HuH-7 (cell line): ENCODE data around the gene TMPRSS4.

Experiments
- DNase-seq: peaks from one replicate; pipeline ENCODE4 v3.0.0; 2011; ENCODE audit warnings: low spot score

TMPRSS4 gene, protein sequence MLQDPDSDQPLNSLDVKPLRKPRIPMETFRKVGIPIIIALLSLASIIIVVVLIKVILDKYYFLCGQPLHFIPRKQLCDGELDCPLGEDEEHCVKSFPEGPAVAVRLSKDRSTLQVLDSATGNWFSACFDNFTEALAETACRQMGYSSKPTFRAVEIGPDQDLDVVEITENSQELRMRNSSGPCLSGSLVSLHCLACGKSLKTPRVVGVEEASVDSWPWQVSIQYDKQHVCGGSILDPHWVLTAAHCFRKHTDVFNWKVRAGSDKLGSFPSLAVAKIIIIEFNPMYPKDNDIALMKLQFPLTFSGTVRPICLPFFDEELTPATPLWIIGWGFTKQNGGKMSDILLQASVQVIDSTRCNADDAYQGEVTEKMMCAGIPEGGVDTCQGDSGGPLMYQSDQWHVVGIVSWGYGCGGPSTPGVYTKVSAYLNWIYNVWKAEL

DNA sequence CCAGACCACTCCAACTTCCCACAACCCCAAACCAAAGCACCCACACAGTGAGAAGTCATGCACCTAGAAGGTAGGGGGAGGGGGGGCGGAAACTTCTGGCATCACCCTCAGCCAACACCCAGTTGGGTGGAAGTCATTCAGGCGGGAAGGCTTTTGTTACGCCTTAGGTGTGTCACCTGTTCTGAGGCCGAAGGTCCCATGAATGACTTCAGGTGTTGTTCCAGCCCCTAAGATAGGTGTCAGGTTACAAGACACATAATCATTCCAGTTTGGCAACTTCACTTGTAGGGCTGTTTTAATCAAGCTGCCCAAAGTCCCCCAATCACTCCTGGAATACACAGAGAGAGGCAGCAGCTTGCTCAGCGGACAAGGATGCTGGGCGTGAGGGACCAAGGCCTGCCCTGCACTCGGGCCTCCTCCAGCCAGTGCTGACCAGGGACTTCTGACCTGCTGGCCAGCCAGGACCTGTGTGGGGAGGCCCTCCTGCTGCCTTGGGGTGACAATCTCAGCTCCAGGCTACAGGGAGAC is at the start of gene TMPRSS4:
Gene TMPRSS4 (plus strand): TSS at position 325 of the 528 bp plus-strand sequence. CDS start 225 bp downstream, outside the sequence.
- no peak for DNase-seq

DNA sequence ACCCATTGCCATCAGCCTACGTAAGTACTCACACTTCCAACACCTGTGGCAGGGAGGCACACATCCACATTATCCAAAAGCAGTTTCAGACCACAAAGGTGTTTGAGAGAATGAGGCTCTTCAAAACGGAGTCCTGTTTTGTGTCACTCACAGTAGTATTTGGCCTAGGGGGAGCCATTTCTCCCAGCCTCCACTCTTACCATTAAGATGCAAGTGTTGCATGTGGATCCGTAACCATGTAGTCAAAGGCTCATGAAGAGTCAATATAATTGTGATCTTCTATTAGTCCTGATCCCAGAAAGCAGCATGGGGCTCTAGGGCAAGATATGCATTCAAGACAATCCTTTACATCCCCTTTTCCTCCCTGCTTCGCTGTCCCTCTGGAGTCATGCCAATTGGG is 49.2 kb upstream of the TMPRSS4 start:
- DNase-seq, result no peak

DNA sequence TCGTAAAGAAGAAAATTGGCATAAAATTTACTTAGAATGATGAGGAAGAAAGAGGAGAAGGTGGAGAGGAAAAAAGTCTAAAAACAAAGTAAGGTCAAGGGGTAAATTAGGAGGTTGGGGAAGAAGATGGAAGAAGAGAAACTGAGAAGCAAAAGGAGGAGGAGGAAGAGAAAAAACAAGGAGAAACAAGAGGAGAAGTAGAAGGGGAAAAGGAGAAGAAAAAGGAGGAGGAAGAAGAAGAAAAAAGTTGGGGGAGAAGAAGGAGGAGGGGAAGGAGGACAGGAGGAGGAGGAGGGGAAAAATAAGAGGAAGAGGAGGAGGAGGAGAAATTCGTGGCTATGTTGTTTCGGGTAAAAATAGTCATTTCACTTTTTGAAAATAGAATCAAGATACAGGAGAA is 48.3 kb upstream of the TMPRSS4 start:
- DNase-seq, result no peak

DNA sequence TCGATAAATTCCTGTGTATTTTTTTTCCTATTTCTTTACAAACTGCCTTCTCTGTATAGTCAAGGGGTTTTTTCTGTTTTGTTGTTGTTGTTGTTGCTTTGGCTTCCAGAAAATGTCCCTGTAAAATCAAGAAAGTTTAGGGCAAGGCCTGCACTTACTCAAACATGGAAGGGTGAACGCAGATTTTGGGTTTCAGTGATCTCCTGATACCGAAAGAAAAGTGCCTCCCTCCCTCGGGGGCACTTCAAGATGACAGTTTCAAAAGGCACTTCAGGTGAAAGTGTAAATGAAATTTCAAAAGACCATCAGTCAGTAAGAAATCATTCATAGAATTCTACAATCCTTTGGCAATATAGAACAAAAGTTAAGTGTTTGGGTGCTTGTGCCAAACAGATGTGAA is 43.4 kb upstream of the TMPRSS4 start:
- no peak for DNase-seq

DNA sequence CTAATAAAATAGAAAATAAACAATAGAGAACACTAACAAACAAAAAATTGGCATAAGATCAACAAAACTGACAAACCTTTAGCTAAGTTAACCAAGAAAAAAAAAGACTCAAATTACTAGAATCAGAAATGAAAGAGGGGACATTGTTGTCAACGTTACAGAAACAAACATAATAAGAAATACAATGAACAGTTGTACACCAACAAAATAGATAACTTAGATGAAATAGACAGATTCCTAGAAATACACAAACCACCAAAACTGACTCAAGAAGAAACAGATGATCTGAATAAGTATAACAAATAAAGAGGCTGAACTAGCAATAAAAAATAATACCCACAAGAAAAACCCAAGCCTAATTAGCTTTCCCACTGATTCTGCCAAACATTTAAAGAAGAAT is 34.7 kb upstream of the TMPRSS4 start:
- DNase-seq, result no peak

DNA sequence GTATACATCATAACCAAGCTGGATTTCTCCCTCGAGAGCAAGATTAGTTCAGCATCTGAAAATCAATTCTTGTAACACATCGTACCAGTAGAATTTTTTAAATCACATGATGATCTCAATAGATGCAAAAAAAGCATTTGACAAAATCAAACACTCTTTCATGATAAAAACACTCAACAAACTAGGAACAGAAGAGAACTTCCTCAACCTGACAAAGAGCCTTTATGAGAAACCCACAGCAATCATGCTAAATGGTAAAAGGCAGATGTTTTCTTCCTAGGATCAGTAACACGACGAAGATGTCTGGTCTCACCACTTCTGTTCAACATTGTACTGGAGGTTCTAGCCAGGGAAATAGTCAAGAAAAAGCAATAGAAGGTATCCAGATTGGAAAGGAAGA is 34.1 kb upstream of the TMPRSS4 start:
- DNase-seq, result no peak

DNA sequence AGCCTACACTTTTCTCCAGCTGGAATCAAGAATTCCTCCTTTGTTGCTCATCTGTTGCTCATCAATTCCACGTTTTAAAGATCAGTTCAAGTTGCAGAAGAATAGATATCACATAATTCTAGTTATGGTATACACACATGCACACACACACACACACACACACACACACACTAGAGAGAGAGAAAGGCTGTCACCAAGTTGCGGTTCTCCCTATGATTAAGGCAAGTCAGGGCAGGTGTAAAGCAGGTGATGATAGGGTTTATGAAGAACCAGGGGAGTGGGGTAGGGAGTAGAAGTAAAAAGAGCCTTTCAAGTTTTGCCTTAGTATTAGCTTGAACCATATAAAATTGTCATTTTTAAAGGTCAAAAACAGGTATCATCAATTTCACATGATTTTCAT is 31.7 kb upstream of the TMPRSS4 start:
- DNase-seq, result no peak

DNA sequence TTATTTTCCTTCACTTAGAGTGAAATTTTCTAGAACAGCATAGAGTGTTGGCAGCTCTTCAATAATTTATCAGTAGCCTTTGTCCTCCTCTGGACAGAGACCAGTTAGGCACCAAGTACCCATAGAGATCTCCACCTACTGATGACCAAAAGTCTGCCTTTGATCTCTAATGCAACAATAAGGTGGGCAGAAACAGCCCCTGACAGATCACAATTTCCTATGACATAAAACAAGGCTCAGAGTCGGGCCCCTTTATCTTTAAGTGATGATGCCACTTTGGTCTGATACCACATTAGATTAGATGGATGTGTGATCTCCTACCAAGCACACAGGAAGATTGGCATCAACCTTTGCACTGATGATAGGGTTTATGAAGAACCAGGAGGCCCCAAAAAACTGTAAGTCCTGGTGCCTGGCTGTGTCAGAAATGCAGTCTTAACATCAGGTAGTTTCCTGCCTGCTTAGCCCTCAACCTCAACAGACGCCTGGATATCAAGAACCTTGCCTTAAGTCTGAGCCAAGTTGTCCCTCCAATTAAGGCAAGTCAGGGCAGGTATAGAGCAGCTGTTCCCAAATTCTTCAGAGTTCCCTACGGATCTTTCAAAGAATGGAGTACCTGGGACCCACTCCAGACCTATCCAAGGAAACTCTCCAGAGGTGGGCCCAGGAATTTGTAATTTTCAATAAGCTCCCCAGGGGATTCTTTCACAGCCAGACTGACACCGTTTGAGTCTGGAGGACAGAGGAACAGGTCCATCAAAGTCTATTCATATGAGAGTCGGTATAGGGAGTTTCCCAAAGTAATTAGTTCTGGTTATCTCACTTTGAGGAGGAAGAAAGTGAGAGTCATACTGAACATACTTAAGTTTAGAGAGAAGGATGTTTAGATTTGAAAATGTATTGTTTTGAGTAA is 30.6 kb upstream of the TMPRSS4 start:
- DNase-seq, result no peak

DNA sequence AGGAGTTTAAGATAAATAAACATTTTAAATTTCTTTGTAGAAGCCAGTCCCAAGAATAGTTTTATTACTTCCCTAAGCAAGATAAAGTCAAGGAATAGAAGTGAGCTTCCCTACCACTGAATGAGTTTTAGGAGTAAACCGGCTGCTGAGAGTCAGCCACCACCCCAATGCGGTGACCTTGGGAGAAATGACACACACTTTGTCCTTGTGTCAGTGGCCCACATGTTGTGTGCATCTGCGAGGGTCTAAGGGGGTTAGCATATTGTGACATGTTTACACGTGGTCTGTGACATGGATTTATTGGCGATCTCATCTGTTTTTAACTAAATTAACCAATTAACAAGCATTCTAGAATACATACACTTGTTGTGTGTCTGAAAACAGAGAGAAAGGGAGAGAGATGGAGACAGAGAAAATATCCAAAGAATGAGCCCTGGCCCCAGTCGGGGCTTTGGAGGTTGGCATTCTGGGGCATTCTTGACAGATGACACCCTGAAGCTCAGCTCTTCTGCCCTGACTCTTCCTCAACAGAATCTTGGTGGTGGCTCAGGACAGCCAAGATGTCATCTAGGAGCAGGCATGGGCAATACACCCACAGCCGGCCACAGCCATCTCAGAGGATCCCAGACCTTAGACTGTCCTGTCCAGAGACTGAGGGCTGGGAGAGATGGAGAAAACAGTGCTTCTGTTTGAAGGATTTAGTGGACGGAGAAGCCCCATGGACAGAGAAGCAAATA is 29.7 kb upstream of the TMPRSS4 start:
- no peak for DNase-seq

DNA sequence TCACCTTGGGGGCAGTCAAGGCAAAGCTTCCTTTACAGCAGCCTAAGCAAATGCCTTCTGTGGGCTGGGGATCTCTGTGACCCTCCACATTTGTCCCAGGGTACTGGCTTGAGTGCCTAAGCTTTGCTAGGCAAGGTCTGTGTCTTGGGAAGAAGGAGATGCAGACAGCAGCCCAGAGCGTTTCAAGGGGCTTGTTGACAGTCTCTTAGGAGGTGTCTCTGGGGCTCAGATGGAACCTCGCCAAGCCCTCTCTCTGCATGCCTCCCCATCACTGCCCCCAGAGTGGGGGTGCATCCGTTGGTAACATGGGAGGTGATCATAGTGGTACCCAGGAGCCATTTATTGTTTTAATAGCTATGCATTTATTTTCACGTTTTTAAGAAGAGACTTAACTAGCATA is 29.1 kb upstream of the TMPRSS4 start:
- DNase-seq, result no peak

DNA sequence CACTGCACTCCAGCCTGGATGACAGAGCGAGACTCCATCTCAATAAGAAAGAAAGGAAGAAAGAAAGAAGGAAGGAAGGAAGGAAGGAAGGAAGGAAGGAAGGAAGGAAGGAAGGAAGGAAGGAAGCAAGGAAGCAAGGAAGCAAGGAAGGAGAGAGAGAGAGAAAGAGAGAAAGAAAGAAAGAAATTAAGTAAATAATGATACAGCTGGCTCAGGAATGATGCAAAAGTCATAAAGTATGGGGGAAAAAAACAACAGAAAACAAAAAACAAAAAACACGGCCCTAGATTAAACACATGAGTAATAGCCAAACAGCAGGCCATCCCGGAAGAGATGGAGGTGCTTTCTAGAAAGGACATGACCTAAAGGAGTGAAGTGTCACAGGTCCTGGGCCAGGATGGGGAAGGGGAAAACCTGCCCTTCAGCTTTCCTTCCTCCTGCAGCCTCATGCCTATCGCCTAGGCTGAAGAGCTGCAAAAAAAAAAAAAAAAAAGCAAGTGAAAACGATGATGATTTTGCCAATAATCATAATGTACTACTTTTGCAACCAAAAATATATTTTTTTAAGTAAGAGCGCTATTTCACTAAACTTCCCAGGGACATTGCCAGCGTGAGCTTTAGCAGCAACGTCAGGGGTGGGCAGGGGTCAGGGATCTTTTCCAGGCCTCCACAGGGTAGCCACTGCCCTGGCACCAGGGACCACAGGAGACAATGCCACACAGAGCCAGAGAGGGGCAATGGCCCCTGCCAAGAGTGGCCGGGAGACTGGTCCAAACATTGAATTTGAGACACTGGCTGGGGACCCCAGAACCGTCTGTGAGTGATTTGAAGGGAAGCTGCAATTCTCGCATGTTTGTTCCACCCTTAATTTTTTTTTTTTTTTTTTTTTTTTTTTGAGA is 28.2 kb upstream of the TMPRSS4 start:
- no peak for DNase-seq

DNA sequence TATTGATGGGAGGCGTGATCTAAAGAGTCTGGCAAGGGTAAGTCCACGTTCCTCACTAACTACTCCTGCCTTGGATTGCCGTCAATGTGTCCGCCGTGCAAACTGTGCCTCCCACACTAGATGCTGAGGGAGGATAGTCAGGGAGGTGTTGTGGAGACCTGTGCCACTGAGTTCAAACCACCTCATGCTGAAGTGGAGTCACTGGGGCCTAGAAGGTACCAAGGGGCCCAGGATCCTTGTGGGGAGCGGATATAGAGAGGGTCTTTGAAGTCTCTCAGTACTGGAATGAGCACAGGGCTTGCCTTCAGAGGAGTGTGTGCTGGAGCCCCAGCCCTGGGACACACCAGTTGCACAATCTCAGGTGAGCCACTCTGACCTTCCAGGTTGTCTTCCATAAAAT is 27.1 kb upstream of the TMPRSS4 start:
- DNase-seq, result no peak

DNA sequence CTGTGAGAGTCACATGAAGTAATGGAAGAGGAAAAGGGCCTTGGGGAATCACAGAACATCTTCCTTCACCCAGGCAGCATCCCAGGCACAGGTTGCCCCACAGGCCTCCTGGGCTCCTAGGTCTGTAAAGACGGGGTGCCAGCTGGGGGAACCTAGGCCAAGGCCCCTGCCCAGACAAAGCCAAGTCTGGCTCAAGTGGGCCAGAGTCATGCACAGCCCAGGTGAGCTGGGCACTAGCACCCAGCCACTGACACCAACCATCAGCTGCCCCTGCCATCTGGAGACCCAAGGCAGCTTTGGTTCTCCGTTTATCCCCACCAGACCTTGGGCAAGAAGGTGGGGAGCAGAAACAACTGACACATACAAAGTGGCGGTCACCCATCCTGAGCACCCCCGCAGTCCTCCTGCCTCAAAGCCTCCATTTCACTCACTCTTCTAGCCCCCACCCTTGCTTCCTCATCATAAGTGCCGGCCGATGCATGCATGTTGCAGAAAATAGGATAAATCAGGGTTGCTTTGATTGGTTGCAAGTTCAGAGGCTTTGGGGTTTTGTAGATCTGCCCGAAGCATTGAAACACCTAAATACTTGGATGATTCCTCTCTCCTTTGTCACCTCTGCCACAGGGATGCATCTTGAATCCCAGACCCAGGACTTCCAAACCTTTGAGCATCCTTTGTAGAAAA is 26.5 kb upstream of the TMPRSS4 start:
- no peak for DNase-seq

DNA sequence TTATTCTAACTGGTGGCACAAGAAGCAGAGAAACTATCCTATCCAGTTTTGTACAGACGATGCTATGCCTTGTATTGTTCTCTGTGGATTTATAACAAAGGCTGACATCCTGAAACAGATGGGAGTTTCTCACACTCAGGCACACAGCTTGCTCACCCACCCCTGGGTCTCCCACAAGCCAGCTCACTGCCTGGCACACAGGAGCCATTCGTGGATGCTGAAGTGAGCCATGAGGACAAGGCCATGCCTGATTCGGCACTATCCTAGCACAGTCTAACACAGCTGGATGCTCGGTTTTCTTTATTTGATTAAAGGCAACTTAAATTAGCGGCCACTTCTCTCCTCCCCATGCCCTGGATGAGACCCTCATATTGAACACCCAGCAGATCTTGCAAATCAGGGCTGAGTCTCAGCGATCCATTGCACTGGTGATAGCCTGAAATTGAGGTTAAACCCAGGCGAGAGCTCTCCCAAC is 25.7 kb upstream of the TMPRSS4 start:
- no peak for DNase-seq

DNA sequence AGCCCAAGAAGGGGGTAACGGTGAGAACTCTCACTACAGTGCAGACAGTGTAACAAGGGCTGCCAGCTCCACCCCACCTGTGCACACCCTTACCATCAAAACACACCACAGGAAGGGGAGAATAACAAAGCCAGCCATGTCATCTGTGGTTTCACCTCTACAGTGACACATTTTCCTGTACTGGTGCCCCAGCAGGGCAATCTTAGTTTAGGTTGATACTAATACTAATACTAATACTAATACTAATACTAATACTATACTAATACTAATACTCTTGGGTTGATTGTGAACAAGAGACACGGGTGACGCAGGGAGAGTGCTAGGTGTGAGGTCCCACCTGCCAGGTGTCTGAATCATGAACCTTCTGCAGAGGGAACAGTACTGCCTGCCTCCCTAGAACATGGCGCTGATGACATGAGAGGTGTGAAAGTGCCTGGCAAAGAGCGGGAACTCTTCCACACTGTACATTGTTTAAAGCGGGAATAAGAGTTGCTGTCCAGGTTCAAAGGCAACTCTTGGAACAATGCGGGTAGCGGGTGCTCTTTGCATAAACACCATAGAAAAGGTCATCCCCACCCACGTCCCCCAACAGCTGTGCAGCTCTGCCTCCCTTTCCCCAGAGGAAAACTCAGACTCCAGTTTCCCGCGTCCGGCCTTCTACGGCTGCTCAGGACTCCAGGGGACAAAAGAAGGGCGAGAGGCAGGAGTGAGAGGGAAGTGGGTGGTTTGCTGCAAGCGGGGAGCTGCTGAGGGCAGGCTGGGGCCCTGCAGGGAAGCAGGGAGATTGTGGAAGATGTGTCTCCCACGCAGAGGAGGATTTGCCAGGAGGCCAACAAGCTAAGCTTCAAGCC is 25.0 kb upstream of the TMPRSS4 start:
- DNase-seq, result no peak

DNA sequence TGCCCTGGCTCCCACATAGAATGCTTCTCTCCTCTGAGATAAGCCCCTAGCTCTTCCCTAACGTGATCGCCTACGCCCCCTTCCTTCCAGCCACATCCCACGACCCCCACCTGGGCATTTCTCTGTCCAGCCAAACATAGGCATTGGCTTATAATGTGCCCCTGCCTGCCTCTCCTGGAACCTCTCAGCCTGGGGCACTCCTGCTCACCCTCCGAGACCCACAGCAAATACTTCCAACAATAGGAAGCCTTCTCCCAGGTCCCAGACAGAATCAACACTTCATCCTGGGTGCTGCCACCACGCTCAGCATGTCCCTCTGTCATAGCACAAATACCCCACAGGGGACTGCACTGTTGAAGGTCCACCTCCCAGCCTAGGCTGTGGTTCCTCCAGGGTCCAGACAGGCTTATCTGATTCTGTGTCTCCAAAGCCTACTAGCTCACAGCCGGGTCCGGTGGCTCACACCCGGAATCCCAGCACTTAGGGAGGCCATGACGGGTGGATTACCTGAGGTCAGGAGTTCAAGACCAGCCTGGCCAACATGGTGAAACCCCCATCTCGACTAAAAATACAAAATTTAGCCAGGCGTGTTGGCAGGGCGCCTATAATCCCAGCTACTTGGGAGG is 24.2 kb upstream of the TMPRSS4 start:
- no peak for DNase-seq

DNA sequence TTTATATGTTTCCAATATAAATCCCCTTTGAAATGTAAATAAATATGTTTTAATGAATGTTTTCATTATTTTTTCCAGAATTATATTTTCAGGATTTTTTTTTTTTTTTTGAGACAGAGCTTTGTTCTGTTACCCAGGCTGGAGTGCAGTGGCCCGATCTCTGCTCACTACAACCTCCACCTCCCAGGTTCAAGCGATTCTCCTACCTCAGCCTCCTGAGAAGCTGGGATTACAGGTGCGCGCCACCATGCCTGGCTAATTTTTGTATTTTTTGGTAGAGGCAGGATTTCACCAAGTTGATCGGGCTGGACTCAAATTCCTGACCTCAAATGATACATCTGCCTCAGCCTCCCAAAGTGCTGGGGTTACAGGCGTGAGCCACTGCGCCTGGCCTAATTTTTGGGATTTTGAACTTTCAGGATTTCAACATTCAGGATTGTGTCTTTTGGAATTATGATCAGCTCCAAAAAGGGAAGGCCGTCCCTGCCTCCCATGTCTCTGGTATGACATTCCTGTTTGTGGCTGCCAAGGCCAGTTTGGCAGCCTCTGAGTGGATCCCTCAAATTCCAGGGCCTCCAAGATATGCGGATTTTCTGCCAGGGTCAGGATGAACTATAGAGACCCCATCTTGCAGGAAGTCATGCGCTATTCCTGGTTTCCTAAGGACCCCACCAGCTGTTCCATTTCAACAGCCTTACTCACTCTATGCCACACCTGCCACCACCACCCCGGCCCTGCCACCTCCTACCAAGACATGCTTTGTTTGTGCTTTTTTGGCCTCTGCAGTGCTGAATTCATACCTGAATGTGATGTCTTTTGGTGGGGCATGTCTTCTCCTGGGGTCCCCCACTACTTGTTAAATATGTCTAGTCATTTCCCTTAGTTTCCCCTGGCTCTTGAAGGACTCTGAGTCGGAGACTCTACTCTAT is 21.9 kb upstream of the TMPRSS4 start:
- no peak for DNase-seq

DNA sequence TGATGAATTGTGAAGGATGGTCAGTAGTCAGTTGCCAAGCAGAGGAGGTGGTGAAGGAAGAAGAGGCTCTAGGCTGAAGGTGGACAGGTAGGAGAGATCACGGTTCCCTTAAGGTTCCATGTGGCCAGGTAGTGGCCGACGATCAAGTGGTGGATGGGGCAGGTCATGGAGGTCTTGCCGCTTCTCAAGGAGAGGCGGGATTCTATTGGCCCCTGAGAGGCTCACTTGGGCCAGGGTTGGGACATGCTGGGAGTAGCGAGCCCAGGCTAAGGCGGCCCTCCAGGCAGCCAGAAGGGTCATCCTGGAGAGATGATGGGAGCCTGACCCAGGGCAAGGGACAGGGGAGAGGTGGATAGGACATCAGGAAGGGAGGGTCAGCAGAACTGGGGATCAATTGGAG is 20.9 kb upstream of the TMPRSS4 start:
- no peak for DNase-seq
